ENCODE results near the gene SPPL2B.
A peak's percentile ranks its signal among the peaks of the same experiment; 100 is the strongest.

The SPPL2B gene

DNA sequence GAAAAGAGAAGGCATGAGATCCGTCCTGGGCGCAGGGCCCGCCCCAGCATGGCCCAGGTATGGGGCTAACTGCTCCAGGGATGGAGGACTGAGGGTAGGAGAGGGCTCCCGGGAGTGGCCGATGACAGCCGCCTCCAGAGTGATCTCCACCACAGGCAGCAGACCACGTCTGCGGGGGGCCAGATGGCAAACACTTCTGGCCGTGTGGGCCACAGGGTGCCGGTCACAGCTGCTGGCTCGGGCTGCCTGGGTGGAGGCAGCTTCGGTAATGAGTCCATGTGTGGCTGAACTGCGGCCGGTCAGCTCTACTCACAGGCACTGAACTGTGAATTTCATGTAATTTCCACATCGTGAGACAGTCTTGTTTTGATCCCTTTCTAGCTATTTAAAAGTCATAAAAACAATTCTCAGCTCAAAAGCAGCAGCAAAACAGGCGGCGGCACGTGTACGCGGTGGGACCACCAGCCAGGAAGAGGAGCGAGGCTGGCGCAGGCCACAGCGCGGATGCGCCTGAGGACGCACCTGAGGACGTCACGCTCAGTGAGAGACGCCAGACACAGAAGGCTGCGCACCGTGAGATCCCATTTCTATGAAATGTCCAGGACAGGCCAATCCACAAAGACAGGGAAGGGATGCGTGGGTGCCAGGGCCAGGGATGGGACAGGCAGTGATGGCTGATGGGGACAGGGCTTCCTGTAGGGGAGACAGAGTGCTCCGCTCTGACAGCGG lies 4.1 kb upstream of the SPPL2B start:
- DNase-seq: no peak

DNA sequence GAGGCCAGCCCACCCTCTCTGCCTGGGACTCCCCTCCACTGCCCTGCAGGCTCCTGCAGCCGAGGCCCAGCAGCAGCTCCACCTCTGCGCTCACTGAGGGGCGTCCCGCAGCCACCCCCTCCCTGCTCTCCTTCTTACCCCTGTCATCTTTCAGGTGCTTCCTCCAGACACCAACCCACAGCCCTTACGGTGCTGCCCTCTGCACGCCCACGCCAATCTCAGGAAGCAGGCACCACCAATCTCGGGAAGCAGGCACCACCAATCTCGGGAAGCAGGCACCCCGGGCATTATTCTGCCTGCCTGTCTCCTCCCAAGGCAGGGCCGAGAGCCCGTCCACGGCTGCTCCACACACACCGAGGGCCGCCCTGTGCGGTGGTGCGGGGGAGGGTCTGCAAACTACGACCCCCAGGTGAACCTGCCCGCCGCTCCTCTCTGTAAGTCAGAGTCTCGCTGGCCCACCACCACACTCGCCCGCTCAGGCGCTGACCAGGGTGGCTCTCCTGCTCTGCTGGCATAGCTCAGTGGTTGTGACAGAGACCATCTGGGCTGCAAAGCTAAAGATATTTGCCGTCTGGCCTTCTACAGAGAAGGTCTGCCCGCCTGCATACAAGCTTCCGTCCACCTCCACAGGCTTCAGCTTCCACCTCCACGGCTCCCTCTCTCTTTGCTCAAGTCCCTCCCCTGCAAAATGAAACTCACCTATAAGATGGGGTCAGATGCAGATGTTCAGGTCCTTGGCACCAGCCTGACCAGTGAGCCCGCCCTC lies 3.0 kb upstream of the SPPL2B start:
- DNase-seq: no peak

DNA sequence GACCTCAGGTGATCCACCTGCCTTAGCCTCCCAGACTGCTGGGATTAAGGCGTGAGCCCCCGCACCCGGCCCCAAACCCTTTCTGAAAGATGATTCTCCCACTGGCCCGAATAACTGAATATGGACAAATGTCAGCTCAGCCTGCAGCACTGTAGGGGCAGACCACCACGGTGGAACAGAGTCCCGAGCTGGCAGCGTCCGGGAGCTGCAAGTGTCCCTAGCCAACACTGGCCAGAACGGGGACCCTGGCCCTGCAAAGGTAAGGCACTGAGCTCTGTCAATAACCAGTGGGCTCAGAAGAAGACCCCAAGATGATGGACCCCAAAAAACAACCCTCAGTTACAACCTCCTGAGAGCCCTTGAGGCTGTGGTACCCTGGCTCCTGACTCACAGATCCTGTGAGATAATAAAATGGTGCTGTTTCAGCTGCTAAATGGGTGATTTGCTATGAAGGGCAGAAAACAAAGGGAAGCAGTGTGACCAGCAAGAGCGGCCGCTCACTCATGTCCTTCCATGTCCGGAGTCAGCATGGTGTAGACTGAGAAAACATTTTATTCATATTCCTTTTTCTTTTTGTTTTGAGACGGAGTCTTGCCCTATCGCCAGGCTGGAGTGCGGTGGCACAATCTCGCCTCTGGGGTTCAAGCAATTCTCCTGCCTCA lies 1.7 kb upstream of the SPPL2B start:
- no peak for DNase-seq

DNA sequence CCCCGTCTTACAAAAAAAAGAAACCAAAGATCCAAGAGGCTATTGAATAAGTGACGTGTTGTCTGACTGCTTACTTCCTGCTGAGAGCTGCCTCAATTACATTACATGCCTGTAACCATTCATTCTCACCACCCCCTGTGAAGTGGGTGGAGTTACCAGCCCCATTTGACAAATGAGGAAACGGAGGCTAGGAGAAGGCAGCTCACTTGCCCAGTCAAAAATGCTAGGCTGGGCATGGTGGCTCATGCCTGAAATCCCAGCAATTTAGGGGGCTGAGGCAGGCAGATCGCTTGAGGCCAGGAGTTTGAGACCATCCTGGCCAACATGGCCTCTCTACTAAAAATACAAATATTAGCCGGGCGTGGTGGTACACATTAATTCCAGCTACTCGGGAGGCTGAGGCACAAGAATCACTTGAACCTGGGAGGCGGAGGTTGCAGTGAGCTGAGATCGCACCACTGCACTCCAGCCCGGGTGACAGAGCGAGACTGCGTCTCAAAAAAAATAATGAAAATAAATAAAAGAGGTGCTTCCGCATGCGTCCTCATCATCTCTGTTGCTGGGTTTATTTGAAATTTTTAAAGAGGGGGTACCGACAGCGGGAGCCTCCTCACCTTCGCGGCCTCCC lies 597 bp upstream of the SPPL2B start:
- DNase-seq: peak; percentile 43

DNA sequence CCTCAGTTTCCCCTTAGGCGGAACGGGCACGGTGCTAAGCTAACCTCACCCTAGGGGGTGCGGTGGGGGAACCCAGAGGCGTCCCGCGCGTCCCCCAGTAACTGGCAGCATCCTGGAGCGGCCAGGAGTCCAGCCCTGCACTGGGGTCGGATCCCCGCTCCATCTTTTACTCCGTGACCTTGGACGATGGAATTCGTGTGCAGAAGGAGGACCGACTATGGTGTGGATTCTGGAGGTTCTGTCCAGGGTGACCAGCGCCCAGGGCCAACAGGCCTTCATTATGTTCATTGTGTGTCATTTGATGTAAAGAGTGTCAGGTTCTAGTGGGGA lies 630 bp downstream of the SPPL2B start:
- no peak for DNase-seq

DNA sequence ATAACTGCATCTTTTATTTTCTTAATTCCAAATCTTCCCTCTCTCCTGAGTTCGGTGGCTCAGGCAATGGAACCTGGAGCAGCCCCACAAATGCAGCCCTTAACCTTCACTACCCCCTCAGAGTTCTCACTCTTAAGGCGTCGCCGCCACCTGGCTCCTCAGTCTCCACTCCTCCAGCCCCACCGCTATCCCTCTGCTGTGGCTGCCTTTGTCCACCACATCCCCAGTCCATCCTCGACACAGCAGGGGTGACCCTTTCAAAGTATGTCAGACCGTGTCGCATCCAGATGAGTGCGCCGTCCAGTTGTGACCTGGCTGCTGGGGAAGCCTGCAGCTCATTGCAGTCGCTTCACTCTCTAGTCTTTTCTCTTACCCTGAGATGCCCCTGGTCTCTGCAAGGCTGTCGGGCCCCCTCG lies 1.0 kb downstream of the SPPL2B start:
- DNase-seq: no peak

DNA sequence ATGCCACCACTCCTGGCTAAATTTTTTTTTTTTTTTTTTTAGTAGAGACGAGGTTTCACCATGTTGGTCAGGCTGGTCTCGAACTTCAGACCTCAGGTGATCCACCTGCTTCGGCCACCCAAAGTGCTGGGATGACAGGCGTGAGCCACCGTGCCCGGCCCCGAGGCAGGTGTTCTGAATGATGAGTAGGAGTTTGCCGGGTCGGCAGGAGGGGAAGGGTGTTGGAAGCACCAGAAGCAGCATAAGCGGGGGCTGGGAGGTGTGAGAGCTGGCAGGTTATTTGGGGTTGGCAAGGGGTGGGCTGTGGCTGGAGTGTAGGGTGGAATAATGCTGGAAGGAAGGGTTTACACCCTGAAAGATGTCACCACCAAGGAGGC lies 1.8 kb downstream of the SPPL2B start:
- no peak for DNase-seq

DNA sequence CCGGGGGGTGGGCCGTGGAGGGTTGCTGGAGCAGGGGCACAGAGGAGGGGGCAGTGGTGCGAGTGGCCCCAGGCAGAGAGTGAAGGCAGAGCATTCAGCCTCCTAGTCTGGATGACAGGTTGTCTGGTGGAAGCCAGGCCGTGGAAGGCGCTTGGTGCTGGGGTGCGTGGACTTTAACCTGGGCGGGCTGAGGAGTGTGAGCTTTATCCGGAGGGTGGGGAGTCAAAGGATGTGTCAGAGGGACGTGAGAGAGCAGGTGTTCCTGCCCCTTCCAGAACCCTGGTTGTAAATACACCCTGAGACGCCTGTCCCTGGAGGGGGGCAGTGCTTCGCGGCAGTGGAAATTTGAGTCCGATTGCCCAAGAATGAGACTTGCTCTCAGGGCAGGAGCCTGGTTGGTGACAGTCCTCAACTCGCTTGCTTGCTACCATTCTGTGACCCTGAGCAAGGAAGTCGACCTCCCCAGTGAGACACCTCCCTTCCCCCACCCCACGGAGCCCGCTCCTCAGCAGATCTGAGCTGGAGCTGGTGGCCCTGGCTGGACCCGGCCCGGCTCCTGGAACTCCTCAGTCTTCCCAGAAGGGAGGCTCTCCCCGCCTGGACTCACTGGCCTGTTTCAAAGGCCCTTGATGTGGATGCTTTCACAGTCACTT lies 2.3 kb downstream of the SPPL2B start:
- peak; percentile 28 for DNase-seq

DNA sequence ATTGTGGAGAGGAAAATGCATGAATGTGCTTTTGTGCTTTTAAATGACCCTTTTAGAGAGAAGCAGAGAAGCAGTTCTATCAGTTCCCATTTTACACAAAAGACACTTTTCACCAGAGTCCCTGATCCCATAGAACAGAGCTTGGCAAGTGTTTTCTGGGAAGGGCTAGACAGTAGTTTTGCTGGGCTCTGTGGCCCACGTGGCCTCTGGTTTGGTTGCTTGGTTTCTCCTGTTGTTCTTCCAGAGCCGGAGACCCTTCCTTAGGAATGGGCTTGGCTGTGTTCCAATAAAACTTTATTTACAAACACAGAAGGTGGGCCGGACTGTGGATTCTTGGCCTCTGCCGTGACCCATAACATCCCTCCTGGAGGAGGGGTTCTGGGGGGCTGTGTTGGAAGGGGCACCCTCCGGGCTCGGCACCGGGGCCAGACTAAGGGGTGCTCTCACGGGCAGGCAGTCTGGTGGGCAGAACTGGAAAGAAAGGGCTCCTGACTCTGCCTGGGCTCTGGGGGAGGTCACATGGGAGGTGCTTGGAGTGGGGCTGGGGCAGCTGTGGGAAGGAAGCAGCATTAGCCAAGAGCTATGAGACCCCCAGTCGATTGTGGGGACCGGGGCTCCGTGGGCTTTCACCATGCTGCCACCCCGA lies 3.2 kb downstream of the SPPL2B start:
- DNase-seq: peak; percentile 36

DNA sequence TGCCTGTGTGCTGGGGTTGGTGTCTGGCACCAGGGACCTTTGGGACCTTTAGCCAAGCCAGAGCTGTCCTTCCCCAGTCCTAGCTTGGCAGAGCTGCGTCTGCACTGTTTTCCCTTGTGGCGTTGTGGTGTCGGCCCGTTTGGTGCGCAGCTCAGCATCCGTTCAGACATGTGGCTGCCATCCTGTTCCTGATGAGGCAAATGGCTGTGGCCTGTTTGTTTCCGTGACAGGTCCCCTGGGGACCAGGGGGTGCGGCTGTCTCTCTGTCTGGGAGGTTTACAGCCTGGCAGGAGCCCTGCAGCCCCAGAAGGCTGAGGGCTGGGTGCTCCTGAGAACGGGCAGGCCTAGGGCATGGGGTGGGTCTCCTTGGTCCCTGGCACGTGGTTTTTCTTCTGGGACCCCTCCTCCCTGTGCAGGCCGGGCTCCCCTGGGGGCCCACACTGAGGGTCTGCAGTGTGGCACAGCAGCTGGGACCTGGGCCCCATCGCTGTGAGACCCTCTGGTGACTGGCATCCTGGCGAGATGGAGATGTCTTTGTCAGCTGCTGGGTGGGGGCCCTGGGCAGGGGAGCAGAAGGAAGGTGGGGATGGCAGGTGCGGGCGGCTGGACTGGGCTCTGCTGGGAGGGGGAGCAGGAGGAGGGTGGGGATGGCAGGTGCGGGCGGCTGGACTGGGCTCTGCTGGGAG lies 4.0 kb downstream of the SPPL2B start:
- no peak for DNase-seq

DNA sequence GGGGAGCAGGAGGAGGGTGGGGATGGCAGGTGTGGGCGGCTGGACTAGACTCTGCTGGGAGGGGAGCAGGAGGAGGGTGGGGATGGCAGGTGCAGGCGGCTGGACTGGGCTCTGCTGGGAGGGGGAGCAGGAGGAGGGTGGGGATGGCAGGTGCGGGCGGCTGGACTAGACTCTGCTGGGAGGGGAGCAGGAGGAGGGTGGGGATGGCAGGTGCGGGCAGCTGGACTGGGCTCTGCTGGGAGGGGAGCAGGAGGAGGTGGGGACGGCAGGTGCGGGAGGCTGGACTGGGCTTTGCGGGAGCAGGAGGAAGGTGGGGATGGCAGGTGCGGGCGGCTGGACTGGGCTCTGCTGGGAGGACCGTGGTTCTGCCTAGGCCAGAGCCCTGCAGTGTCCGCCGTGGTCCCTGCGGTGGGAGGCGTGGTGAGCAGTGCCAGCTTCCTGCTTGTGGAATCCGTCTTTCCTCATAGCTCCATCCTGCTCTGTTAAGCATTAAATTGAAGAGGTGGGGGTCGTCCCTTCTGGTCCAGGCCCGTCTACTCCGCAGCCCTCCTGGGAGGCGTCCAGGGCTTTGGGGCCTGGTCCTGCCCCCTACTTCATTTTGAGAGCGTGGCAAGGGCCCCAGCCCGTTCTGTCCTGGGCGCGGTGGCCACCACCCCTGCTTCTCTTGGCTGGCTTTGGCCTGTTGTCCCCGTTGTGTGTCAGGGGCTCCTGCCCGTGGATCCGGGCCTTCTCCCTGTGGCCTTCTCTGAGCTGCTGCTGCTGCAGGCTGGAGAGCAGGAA lies 4.7 kb downstream of the SPPL2B start:
- peak; percentile 83 for DNase-seq

DNA sequence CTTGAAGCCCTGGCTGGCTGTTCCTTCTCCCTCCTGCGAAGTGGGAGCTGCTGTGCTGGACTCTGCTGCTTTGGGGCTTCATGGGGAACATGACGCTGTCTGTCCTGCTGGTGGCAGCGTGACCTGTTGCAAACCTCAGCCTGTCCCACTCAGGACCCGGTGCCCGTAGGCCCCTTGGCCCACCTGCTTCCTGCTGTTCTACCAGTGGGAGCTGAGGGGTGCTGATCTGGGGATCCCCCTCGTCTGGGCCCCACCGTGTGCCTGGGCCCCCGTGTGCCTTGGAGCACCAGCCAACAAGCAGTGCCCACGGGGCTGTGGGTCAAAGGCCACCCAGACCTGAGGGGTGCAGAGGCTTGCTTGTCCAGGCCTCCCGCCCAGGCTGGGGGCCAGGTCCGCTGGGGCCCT lies 5.3 kb downstream of the SPPL2B start:
- no peak for DNase-seq

DNA sequence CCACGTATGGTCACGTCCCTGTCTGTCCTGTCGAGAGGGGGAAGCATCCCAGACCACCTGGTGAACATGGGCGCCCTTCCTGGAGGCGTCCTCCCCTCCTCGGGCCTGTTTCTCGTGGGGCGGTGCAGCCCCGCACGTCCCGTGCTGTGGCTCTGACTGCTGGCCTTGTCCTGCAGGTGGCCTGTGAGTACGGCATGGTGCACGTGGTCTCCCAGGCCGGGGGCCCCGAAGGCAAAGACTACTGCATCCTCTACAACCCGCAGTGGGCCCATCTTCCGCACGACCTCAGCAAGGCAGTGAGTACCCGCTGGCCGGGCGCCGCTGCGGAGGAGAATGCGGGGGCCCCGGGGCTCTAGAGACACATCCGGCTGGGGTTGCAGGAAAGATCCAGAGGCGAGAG lies 5.9 kb downstream of the SPPL2B start:
- DNase-seq: no peak

DNA sequence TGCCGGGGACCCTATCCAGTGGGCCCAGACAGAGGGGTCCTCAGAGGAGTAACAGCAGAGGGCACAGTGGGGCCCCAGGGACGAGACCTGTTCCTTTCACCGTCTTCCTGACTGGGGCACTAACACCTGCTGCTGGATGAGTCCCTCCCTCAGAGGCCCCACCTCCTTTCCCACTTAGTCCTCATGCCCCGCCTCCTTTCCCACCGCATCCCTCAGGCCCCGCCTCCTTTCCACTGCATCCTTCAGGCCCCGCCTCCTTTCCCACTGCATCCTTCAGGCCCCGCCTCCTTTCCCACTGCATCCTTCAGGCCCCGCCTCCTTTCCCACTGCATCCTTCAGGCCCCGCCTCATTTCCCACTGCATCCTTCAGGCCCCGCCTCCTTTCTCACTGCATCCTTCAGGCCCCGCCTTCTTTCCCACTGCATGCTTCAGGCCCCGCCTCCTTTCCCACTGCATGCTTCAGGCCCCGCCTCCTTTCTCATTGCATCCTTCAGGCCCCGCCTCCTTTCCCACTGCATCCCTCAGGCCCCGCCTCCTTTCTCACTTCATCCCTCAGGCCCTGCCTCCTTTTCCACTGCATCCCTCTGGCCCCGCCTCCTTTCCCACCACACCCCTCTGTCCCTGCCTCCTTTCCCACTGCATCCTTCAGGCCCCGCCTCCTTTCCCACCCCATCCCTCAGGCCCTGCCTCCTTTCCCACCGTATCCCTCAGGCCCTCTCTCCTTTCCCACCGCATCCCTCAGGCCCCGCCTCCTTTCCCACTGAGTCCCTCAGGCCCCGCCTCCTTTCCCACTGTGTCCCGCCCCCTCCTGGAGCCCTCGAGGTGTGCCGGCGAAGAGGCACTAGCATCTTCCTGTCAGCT lies 6.7 kb downstream of the SPPL2B start:
- DNase-seq: no peak

DNA sequence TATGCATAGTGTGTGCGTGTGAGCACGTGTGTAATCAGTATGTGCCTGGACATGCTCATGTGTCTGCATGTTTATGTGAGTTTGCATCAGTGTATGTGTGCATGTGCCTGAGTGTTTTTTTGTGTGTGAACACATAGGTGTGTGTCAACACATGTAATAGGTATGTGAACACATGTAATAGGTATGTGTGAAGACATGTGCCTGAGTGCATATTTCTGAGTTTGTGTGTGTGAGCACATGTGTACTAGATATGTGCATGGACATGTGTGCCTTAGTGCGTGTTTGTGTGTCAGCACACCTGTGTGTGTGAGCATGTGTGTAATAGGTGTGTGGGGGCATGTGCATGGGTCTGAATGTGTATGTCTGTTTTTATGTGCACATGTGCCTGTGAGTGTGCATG lies 7.4 kb downstream of the SPPL2B start:
- no peak for DNase-seq

DNA sequence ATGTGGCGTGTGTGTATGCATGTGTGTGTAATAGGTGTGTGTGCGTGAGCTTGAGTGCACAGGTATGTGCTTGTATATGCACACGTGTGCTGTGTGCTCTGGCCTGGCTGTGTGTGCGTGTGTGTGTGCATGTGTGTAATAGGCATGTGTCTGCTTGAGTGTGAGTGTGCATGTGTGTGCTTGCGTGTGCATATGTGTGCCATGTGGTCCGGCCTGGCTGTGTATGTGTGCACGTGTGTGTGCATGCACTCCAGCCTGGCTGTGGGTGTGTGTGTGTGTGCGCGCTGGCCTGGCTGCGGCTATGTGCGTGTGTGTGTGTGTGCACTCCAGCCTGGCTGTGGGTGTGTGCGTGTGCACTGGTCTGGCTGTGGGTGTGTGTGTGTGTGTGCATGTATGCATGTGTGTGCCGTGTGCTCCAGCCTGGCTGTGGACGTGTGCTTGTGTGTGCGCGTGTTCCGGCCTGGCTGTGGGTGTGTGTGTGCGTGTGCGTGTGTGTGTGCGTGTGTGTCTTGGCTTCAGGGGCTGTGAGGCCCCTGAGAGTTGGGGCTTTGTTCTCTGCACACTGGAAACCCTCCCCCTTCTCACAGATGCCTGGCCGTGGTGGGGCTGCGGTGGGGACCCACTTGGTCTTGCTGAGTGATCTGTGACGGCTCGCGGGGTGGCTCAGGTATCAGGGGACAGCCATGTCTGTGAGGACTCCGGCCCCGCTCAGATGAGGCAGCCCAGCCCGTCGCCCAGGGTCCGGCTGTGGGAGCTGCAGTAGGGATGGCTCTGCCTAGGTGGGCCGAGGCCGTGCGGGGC lies 8.2 kb downstream of the SPPL2B start:
- DNase-seq: no peak

DNA sequence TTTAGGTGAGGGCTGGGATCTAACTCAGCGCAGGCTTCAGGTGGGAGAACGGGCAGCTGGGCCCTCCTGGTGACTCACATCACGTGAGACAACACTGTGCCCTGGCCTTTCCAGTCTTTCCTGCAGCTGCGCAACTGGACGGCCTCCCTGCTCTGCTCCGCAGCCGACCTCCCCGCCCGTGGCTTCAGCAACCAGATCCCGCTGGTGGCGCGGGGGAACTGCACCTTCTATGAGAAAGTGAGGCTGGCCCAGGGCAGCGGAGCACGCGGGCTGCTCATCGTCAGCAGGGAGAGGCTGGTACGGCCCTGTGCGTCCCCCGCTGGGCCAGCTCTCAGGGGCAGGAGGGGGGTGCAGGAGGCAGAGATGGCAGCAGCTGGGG lies 8.8 kb downstream of the SPPL2B start:
- no peak for DNase-seq

DNA sequence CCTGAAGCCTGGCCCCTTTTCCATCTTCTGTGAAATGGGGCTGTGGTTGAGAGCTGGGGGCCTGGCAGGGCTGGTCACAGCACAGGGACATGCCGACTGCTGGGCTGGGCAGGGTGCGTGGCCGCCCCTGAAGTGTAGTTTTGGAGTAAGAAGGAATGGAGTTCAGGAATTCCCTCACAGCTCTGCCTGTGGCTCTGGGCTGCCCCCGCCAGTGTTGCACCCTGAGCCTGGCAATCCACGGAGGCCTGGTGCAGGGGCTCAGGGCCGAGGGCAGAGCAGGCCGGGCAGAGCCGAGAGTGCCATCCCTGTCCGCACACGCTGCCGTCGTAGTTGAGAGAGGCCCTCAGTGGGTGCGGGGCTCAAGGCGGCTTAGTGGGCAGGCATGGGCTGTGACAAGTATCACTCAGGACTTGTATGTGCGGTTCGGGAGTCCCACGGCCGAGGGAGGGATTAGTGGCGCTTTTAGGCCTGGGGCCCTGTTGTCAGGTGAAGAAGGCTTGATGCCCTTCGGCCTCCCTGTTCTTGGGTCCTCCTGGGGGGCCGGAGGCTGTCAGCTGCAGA lies 9.7 kb downstream of the SPPL2B start:
- DNase-seq: no peak

All from NCI-H2029 treated with DMSO at 0.1 percent for 48 hours (cell line).